Right atrium auricular region (tissue), 2 donors: ENCODE measurements around the gene CUL9. TPM values are rescaled to one million over a fixed set of nuclear protein-coding genes. Genes with fewer than 3 reads are reported as not detected.

ENCODE experiments used
- DNase-seq: peaks from one replicate; pipeline ENCODE4 v3.0.0-alpha.2; 2019; ENCODE audit warnings: low spot score
- H3K27ac ChIP-seq, 2 donors: fragments of 200-600 bp; sonication (generic); 1 replicate in 1 of 2; 2 replicates in 1 of 2; pipeline ENCODE4 v1.5.1; 2016 to 2019
- H3K27me3 ChIP-seq, 2 donors: fragments of 200-600 bp; sonication (generic); one replicate each; pipeline versions ENCODE4 v1.5.1 to v1.6.0; 2017 to 2019
- H3K36me3 ChIP-seq: fragments of 200-600 bp; sonication (generic); one replicate; pipeline ENCODE4 v1.5.1; 2016
- H3K4me1 ChIP-seq, 2 donors: fragments of 200-600 bp; sonication (generic); one replicate each; pipeline versions ENCODE4 v1.5.1 to v1.6.0; 2017 to 2019
- H3K4me3 ChIP-seq, 2 donors: fragments of 200-600 bp; sonication (generic); 1 replicate in 1 of 2; 2 replicates in 1 of 2; pipeline ENCODE4 v1.5.1; 2017 to 2019; ENCODE audit warnings: mild to moderate bottlenecking in 1 of 2, moderate library complexity in 1 of 2
- H3K9me3 ChIP-seq, 2 donors: fragments of 200-600 bp; sonication (generic); one replicate each; pipeline ENCODE4 v1.5.1; 2019
- total RNA-seq, 2 donors: library from RNA; depleted of rRNA; stranded (reverse); fragments of >200 nt; gene quantifications; one replicate each; pipeline ENCODE4 v1.1.0, GENCODE V29; 2016
- TF ChIP-seq, protein P1 (sequence below), 2 donors: fragments of 200-600 bp; sonication (generic); IDR thresholded peaks; one replicate each; pipeline ENCODE4 v1.5.1; 2019; ENCODE audit warnings: antibody characterized with exemption in 2 of 2

CUL9 gene
- total RNA-seq, 2 donors from 2014 or later = 11.0 to 16.8 TPM

DNA sequence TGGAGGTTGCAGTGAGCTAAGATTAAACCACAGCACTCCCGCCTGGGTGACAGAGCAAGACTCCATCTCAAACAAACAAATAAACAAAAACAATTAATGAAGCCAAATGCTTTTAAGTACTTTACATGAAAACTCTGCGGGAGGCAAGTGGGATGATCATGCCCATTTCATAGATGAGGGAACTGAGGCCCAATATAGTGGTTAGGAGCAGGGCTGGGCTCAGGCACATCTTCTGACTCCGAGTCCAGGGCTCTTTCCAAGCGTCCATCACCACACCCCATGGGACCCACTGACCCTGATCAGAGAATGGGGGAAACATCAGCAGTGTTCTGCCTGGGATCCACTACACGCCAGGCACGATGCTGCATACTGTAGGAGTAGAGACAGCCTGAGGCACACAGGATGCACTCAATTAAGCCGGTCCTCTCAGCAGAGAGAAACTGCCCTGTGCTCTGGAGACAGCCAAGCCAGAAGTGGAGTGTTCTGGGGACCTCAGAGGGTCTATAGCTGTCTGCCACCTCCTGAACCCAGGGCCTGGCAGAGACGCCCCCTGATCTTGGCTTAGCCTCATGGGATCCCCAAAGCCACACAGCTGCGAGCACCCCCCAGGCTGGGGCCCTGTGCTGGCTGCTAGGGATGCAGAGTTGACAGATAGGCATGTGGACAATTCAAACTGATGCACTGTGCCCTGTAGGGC is 74.8 kb downstream of the CUL9 start:
- no peaks in the 10 kb centered on the region for H3K9me3 ChIP-seq
- no peak overlapping the region for H3K4me3 ChIP-seq
- H3K4me1 ChIP-seq = peaks cover 0 to 5% of the 10 kb centered on the region in 2 donors
- no peaks in the 10 kb centered on the region for H3K27me3 ChIP-seq
- TF ChIP-seq, protein P1, sequence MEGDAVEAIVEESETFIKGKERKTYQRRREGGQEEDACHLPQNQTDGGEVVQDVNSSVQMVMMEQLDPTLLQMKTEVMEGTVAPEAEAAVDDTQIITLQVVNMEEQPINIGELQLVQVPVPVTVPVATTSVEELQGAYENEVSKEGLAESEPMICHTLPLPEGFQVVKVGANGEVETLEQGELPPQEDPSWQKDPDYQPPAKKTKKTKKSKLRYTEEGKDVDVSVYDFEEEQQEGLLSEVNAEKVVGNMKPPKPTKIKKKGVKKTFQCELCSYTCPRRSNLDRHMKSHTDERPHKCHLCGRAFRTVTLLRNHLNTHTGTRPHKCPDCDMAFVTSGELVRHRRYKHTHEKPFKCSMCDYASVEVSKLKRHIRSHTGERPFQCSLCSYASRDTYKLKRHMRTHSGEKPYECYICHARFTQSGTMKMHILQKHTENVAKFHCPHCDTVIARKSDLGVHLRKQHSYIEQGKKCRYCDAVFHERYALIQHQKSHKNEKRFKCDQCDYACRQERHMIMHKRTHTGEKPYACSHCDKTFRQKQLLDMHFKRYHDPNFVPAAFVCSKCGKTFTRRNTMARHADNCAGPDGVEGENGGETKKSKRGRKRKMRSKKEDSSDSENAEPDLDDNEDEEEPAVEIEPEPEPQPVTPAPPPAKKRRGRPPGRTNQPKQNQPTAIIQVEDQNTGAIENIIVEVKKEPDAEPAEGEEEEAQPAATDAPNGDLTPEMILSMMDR (IDR thresholded peaks at IDR 0.05) = no peak
- H3K27ac ChIP-seq = no peak overlapping the region
- H3K36me3 ChIP-seq = no peaks in the 10 kb centered on the region
- DNase-seq = no peak

DNA sequence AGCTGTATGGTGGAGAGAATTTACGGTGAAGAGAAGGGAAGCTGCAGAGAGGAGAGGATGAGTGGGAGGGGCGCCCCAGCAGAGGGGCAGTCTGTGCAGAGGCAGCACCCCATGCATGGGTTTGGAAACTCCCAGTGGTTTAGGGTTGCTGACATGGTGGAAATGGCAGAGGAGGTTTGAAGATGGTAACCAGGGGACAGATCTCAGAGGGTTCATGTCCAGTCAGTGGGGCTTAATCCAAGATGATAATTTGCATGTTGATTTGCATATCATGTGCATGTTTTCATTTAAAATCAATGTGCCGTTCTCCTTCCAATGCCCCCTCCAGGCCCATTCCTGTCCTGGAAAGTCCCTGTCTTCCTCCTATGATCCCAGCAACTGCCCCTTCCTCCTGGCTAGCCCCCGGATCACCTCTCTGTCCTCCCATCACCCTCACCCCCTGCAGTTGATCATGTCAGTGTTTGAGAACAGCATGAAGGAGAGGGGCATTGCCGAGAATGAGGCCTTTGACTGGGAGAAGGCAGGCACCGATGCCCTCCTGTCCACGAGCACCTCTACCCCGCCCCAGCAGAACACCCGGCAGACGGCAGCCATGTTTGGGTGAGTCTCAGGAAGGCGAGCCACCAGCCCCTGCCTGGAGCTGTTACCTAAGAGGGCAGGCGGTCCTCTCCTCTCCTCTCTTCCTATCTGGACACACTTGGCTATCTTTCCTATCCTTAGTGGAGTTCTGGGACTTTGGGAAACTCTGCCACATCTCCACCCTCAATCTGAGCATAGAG is 75.6 kb downstream of the CUL9 start:
- no peaks in the 10 kb centered on the region for H3K27me3 ChIP-seq
- peaks cover 0 to 5% of the 10 kb centered on the region in 2 donors for H3K4me1 ChIP-seq
- H3K27ac ChIP-seq = no peak overlapping the region
- no peaks in the 10 kb centered on the region for H3K9me3 ChIP-seq
- TF ChIP-seq, protein P1 (IDR thresholded peaks at IDR 0.05) = no peak
- no peak overlapping the region for H3K4me3 ChIP-seq
- no peaks in the 10 kb centered on the region for H3K36me3 ChIP-seq
- DNase-seq = no peak

DNA sequence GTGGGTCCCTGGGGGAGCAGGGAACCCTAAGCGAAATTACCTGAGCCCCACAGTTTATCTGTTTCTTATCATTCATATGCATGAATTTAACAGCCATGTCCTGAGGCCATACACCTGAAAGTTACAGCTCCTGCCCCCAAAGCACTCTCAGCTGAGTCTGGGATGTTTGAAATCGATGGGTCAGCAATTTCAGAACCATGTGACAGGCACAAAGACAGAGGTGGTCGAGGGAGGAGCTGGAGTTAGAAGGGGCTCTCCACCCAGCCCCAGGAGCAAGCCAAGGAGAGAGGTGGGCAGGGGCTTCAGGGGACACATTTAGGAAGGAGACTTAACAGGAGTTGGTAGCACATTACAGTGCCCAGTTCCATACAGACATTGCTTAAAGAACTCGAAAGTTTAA is 76.2 kb downstream of the CUL9 start:
- no peak for DNase-seq
- Histone ChIP-seq H3K9me3 (no peaks in the 10 kb centered on the region), H3K4me3 (no peak overlapping the region), H3K36me3 (no peaks in the 10 kb centered on the region), H3K27ac (no peak overlapping the region), H3K27me3 (no peaks in the 10 kb centered on the region), H3K4me1 (peaks cover 0 to 5% of the 10 kb centered on the region in 2 donors)
- TF ChIP-seq, protein P1 (IDR thresholded peaks at IDR 0.05) = no peak

DNA sequence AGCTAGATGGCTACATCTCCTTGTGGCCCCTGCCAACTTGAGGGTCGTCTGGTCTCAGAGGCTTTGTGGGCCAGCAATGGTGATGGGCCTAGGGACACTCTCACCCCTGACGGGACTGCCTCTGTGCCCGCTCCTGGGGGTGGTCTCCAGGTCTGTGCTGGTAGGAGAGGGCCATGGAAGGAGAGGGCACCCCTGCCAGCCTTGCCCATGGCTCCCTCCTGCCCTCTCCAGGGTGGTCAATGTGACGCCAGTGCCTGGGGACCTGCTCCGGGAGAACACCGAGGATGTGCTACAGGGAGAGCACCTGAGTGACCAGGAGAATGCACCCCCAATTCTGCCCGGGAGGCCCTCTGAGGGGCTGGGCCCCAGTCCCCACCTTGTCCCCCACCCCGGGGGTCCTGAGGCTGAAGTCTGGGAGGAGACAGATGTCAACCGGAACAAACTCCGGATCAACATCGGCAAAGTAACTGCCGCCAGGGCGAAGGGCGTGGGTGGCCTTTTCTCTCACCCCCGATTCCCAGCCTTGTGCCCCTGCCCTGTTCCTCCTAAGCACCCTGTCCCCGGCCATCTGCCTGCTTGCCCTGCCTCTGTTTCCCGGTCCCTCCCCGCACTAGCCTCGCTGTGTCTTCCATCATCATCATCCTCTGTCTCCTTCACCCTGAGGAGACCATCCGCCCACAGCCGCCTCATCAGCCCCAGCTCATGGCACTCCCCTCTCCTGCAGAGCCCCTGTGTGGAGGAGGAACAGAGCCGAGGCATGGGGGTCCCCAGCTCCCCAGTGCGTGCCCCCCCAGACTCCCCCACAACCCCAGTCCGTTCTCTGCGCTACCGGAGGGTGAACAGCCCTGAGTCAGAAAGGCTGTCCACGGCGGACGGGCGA is 77.1 kb downstream of the CUL9 start:
- Histone ChIP-seq H3K4me3 (no peak overlapping the region), H3K27me3 (no peaks in the 10 kb centered on the region), H3K36me3 (no peaks in the 10 kb centered on the region), H3K27ac (no peak overlapping the region), H3K9me3 (no peaks in the 10 kb centered on the region), H3K4me1 (peaks cover 0 to 5% of the 10 kb centered on the region in 2 donors)
- TF ChIP-seq, protein P1 (IDR thresholded peaks at IDR 0.05) = no peak
- no peak for DNase-seq

DNA sequence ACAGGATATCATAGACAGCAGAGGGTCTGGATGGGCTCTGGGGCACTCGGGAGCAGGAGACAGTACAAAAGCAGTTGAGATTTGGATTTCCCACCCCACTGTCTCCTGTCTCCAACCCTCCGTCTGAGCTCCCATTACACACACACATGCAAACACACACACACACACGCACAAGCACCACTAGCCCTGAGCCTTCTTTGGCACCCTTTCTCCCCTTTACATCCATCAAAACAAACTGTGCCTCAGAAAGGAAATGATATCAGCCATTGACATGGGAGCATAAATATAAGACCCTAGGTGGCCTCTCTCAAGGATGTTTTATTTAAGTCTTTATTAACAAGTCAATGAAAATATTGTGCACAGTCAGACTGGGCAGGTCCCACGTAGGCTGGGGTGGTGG is 78.8 kb downstream of the CUL9 start:
- Histone ChIP-seq H3K27me3 (no peaks in the 10 kb centered on the region), H3K4me3 (no peak overlapping the region), H3K36me3 (no peaks in the 10 kb centered on the region), H3K4me1 (peaks cover 0 to 5% of the 10 kb centered on the region in 2 donors), H3K9me3 (no peaks in the 10 kb centered on the region), H3K27ac (no peak overlapping the region)
- TF ChIP-seq, protein P1 (IDR thresholded peaks at IDR 0.05) = no peak
- DNase-seq = no peak
